NCI-H774 (cell line): Measurements from ENCODE around the gene CRLF3.
"Not testable (repeated sequence)": the region's sequence is repeated elsewhere in the genome, so short reads cannot be mapped to it uniquely, and the experiment has no call there.

ENCODE experiments used
- DNase-seq: peaks from one replicate; lab custom pipeline; 2025; lab: John Stamatoyannopoulos, UW

Gene CRLF3

DNA sequence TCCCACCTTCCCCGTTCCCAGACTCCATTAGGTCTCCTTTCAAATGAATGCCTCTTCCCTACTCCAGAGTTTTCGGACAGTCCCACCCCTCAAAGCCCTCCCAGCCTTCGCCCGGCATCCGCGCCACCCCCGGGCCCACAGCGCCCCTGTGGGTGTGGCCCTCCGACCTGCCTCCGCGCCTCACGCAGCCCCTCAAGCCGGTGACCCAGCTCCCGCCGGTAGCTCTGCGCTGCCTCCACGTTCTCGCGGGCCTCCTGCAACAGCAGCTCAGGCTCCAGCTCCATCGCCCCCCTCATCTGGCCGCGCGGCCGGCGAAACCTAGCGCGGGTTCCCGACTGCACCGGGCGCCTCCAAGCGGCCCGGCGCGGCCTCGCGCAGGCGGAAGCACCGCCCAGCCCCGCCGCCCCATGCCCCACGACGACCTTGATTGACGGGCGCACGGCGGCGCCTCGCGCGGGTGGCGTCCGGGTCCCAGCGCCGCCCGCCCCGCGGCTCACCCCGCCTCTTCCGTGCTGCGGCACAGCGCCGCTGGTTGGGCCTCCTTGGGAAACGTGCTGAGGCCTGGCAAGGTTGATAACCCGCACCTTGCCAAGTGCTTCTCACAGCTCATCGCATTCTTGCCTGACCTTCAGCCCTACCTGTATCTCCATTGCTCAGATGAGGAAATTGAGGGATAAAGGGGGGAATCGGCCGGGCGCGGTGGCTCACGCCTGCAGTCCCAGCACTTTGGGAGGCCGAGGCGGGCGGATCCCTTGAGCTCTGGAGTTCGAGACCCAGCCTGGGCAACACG lies at the start of gene CRLF3:
Gene CRLF3 (minus strand): TSS at position 337 of the 790 bp plus-strand sequence. CDS start 41 bp downstream, at position 296.
- DNase-seq: peak; percentile 95

DNA sequence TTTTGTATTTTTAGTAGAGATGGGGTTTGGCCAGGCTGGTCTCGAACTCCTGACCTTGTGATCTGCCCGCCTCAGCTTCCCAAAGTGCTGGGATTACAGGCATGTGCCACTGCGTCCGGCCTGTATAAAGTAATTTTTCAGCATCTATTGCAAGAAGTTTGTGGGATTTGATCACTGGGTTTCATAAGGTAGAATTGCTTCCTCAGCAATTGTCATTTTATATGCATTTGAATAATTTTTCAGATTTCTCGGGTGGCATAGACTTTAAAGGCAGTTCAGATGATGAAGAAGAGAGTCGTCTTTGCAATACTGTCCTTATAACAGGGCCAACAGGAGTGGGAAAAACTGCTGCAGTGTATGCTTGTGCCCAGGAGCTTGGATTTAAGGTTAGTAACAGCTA lies 44.5 kb upstream of the CRLF3 start:
- DNase-seq: no peak

- DNase-seq: no peak
Measured at GRCh38 chr17:30864636-30865035, 40.1 kb upstream of the CRLF3 start.

DNA sequence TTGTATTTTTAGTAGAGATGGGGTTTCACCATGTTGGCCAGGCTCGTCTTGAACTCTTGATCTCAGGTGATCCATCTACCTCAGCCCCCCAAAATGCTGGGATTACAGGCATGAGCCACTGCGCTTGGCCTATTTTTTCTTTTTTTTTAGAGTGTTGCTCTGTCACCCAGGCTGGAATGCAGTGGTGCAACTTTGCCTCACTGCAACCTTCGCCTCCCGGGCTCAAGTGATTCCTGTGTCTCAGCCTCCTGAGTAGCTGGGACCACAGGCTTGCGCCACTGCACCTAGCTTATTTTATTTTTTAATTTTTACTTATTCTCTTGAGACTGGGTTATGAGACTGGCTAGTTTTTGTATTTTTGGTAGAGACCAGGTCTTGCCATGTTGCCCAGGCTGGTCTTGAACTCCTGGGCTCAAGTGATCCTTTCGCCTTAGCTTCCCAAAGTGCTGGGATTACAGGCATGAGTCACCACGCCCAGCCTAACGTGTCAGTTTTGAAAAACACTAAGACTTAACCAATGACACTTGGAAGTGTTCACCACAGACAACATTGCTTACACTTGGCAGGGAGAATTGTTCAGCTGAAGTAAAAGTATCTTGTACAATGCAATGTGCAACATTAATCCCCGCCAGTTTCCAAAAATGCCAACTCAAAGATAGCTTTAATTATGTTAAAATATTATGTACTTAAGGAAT lies 34.2 kb upstream of the CRLF3 start:
- no peak for DNase-seq

GRCh38 chr17:30854146-30854545 lies 29.7 kb upstream of the CRLF3 start:
- no peak for DNase-seq

DNA sequence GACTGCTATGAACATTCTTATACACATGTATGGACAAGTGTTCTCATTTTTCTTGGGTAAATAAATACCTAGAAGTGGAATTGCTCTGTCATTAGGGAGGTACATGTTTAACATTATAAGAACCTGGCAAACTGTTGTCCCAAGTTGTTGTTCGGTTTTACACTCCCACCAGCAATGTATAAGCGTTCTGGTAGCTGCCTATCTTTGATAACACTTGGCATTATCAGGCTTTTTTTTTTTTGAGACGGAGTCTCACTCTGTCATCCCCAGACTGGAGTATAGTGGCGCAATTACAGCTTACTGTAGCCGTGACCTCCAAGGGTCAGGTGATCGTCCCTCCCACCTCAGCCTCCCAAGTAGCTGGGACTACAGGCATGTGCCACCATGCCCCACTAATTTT lies 23.5 kb upstream of the CRLF3 start:
- DNase-seq: no peak

GRCh38 chr17:30840771-30841170 lies 16.3 kb upstream of the CRLF3 start:
- DNase-seq: no peak

DNA sequence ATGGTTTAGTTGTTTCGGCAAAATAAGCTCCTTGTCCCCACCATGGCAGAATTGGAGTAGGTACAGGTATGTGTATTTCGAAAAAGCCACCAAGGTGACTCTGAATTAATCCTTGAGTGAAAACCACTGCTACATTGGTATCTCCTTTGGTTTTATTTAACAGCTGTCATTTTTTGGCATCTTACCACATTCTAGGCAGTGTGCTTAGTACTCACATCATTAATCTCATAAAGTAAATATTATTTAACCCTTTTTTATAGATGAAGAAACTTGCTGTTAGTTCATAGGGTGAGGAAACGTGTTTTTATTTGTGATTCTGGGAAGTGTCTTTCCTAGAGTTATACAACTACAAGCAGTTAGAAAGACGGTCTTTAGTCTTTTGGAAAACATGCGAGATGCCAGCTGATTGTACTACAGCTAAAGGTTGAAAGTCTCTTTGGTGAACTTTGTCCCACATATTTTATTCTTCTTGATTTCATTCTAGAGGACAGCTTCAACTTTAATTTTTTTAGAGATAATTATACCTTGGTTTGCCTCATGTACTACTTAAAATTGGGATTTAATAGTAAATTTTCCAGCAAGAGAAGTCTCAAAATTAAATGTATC lies 13.8 kb upstream of the CRLF3 start:
- DNase-seq: no peak

GRCh38 chr17:30832438-30833124 lies 8.1 kb upstream of the CRLF3 start:
- DNase-seq: no peak

DNA sequence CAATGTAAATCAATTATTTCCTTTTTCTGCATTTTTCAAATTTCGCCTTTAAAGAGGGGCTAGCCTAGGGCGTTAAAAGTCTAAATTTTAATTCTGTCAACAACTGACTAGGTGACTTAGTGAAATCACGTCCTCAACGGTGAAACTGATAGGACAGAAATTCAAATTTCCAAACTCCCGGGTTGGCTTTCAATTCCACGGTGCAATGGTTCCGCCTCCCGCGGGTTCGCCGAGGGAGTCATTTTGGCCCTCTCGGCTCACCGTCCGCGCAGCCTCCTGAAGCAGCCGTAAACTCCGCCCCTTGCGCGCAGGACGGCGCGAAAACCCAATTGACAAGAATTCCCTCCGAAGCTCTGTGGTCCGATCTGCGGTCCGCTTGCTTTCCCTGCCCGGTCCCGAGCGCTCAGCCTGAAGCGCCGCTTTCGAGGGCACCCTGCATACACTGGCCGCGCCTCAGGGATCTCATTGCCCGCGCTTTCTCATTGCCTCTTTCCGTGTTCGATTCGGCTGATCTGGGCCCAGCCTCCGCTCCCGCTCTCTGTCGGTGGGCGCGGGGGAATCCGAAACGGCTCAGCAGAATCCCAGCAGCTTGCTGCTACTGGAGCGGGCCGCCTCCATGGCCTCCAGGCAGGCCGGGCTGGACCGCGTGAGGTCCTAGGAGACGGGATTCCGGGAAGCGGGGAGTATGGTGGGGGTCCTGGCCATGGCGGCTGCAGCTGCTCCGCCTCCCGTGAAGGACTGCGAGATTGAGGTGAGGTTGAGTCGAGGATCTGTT lies 7.4 kb upstream of the CRLF3 start, which contains the start of gene ATAD5:
Gene ATAD5 (plus strand): TSS at position 304 of the 775 bp plus-strand sequence. CDS start 382 bp downstream, at position 686.
- DNase-seq: peak; percentile 93

DNA sequence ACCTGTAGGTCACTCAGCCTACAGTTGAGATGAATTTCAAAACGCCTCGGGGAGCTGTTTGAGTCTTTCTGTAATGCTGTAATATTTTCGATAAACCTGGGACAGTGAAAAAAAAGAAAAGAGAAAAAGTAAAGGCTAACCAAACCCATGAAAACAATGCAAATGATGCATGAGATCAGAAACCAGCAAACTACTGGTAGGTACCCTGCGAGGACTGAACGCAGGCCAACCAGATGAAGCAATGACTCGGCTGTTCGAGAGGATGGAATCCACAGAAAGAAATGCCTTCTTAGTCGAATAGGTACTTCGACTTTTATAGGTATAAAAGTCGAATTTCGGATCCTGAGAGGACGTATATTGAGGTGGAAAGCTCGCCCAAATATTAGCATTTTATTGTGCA lies 6.8 kb upstream of the CRLF3 start:
- no peak for DNase-seq

- no peak for DNase-seq
Measured at GRCh38 chr17:30829022-30829421, 4.5 kb upstream of the CRLF3 start.

DNA sequence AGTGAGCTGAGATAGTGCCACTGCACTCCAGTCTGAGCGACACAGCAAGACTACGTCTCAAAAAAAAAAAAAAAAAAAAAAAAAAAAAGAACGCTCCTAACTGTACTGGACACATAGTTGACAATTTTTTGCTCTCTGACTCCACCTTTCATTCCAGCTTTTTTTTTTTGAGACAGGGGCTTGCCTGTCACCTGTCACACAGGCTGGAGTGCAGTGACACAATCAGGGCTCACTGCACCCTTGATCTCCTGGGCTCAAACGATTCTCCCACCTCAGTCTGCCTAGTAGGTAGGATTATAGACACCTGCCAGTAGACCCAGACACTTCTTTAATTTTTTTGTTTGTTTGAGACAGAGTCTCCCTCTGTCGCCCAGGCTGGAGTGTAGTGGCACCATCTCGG lies 2.6 kb upstream of the CRLF3 start:
- no peak for DNase-seq

GRCh38 chr17:30824002-30824355 lies 513 bp downstream of the CRLF3 start:
- DNase-seq: no peak

DNA sequence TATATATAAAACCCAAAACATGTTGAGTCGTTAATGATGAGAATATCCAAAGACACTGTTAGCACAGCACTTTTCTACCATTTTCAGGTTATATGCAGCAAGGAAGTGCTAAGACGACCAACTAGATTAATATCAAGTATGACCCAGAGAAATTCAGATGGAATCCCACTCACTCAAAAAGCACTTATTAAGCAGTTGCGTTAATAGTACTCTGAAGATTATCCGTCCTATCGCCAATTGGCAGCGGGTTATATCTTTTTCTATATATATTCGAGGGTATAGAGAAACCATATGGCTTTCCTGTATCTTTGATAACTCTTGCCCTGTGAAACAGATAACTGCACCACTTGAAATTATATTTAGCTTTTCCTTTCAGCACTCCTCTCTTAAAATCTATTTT lies 1.1 kb downstream of the CRLF3 start:
- no peak for DNase-seq

GRCh38 chr17:30822919-30823318 lies 1.6 kb downstream of the CRLF3 start:
- not testable (repeated sequence) for DNase-seq

DNA sequence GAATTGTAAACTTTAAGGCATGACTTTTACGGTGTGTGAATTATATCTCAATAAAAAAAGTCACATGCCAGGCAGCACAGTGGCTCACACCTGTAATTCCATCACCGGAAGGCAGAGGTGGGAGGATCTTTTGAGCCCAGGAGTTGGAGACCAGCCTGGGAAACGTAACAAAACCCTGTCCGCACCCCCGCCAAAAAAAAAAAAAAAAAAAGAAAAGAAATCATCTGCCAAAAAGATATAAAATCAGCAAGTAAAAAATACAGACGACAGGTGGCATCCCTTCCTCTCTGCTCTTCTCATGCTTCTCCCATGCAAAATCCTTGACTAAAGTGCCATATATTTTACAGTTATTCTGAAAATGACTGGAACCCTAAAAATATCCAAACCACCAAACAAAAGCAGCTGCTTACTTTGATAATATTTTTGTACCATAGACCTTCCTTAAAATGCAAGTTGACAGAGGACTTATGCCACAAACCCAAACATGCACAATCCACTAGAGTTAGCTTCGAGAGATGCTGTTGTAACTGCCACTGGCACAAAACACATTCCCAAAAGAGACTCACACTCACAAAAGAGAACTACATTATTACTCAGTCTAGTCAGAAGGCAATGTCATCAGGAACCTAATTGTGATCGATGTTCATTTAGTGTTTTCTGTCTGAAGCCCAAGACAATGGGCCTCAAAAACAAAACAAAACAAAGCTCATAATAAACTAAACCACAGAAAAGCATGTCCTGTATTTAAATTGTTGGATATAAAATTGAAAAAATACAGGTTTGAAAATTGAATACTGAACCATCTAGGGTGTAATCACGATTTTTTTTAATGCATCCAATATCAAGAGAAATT lies 2.4 kb downstream of the CRLF3 start:
- no peak for DNase-seq

DNA sequence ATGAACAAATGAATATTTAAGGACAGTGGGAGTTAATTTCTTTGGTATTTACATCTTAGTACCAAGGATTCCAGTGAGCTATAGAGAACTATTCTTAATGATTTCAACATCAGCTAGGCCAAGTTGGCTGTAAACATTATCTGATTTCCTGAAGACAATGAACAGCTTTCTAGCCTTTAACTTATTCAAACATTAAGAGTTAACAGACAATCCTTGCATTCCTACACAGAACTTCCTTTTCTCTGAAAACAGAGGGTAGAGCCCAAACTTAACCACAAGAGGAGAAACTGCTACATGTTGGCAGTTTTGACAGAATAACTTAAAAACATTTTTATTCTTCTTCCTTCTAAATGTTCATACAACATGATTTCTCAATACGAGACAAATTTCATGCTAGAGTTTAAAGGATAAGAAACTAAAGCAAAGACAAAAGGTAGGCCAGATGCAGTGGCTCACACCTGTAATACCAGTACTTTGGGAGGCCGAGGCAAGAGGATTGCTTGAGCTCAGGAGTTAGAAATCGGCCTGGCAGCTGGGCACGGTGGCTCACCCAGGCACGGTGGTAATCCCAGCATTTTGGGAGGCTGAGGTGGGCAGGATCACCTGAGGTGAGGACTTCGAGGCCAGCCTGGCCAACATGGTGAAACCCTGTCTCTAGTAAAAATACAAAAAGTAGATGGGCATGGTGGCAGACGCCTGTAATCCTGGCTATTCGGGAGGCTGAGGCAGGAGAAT lies 4.4 kb downstream of the CRLF3 start:
- DNase-seq: no peak

DNA sequence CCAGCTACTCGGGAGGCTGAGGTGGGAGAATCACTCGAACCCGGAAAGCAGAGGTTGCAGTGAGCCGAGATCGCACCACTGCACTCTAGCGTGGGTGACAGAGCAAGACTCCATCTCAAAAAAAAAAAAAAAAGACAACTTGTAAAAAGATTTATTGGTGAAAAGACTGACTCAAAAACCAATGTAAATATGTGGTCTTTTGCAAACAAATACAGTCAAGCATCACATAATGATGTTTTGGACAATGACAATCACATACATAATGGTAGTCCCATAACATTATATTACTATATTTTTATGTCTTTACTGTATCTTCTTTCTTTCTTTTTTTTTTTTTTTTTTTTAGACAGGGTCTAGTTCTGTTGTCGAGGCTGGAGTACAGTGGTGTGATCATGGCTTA lies 8.3 kb downstream of the CRLF3 start:
- no peak for DNase-seq

DNA sequence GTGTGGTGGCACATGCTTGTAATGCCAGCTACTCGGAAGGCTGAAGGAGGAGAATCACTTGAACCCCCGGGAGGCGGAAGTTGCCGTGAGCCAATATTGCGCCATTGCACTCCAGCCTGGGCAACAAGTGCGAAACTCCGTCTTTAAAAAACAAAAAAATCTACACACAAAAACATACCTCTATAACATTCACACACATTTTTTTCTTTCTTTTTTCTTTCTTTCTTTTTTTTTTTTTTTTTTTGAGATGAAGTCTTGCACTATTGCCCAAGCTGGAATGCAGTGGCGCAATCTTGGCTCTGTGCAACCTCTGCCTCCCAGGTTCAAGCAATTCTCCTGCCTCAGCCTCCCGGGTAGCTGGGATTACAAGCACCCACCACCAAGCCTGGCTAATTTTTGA lies 9.6 kb downstream of the CRLF3 start:
- DNase-seq: not testable (repeated sequence)
